ENCODE measurements around the gene SETD2. TPM values are rescaled to one million over a fixed set of nuclear protein-coding genes. Genes with fewer than 3 reads are reported as not detected.

The SETD2 gene
- total RNA-seq, 2 experiments from 2014 or later: 87.3 to 87.4 TPM

- peaks cover 10% of the 10 kb centered on the region for H3K4me1 ChIP-seq (ENCODE audit: insufficient read depth, low read length)
- POLR2A ChIA-PET: interaction anchor here (1.0 to 1.6 kb wide), 10 partner anchors 19 to 156 kb away, joined by 3 to 15 read pairs (median 4); partner anchors contain the start of genes CCDC12, NBEAL2 and SETD2
- H3K9me3 ChIP-seq (ENCODE audit: control insufficient read depth in 1 of 2, insufficient read depth in 1 of 2, low read length in 2 of 2): no peaks in the 10 kb centered on the region
- peaks cover 56% of the 10 kb centered on the region for H3K36me3 ChIP-seq (ENCODE audit: insufficient read depth, low read length)
- Mint-ChIP-seq H3K27me3 (no peaks in the 10 kb centered on the region), H3K27ac (peak overlapping the region; percentile 83), H3K4me3 (peak overlapping the region; percentile 69), H3K4me1 (ENCODE audit: low read depth) (peaks cover 9% of the 10 kb centered on the region), H3K36me3 (ENCODE audit: low read depth) (peaks cover 36% of the 10 kb centered on the region), H3K9me3 (no peaks in the 10 kb centered on the region)
- TF ChIP-seq CTCF (IDR thresholded peaks at IDR 0.05): no peak
- intact Hi-C loops (cut with DNase I, micrococcal nuclease): loop anchor here in 1 of 2 experiments (2.0 kb wide), 1 partner anchor 20 kb away; no protein-coding TSS in a partner anchor
- CTCF ChIA-PET: no interaction called here
- H3K27ac ChIP-seq (ENCODE audit: low read depth in 1 of 2, low read length in 2 of 2): no peak overlapping the region
- DNase-seq: no peak
- peak overlapping the region; percentile 51 for H3K4me3 ChIP-seq (ENCODE audit: low read length)
- ATAC-seq (ENCODE audit: poor library complexity): no peak
- H3K27me3 ChIP-seq (ENCODE audit: control insufficient read depth in 1 of 2, insufficient read depth in 2 of 2, low read length in 2 of 2): no peaks in the 10 kb centered on the region
These were observed 155.1 kb downstream of the SETD2 start for GRCh38 chr3:47008851-47009224.

GRCh38 chr3:47008234-47008796 is 155.6 kb downstream of the SETD2 start:
- no peaks in the 10 kb centered on the region for H3K9me3 ChIP-seq (ENCODE audit: control insufficient read depth in 1 of 2, insufficient read depth in 1 of 2, low read length in 2 of 2)
- no peak overlapping the region for H3K4me3 ChIP-seq (ENCODE audit: low read length)
- no peak for ATAC-seq (ENCODE audit: poor library complexity)
- no peaks in the 10 kb centered on the region for H3K27me3 Mint-ChIP-seq
- H3K4me3 Mint-ChIP-seq: peak overlapping the region; percentile 69
- DNase-seq: peak in 2 of 14 experiments; percentile 2 to 32
- no peak overlapping the region for H3K27ac ChIP-seq (ENCODE audit: low read depth in 1 of 2, low read length in 2 of 2)
- intact Hi-C loops (cut with DNase I, micrococcal nuclease): loop anchor here in 1 of 2 experiments (2.0 kb wide), 1 partner anchor 20 kb away; no protein-coding TSS in a partner anchor
- H3K4me1 Mint-ChIP-seq (ENCODE audit: low read depth): peaks cover 9% of the 10 kb centered on the region
- H3K27ac Mint-ChIP-seq: peak overlapping the region; percentile 83
- TF ChIP-seq CTCF (IDR thresholded peaks at IDR 0.05): no peak
- ChIA-PET CTCF (no interaction called here), POLR2A (interaction anchor here (1.2 to 2.5 kb wide), 4 partner anchors 23 to 32 kb away, joined by 4 to 8 read pairs (median 5); partner anchors contain the start of genes CCDC12 and NBEAL2)
- peaks cover 10% of the 10 kb centered on the region for H3K4me1 ChIP-seq (ENCODE audit: insufficient read depth, low read length)
- peaks cover 56% of the 10 kb centered on the region for H3K36me3 ChIP-seq (ENCODE audit: insufficient read depth, low read length)
- no peaks in the 10 kb centered on the region for H3K27me3 ChIP-seq (ENCODE audit: control insufficient read depth in 1 of 2, insufficient read depth in 2 of 2, low read length in 2 of 2)
- H3K36me3 Mint-ChIP-seq (ENCODE audit: low read depth): peaks cover 38% of the 10 kb centered on the region
- no peaks in the 10 kb centered on the region for H3K9me3 Mint-ChIP-seq

GRCh38 chr3:47007482-47008233 is 156.3 kb downstream of the SETD2 start:
- H3K36me3 Mint-ChIP-seq (ENCODE audit: low read depth): peaks cover 38% of the 10 kb centered on the region
- Histone ChIP-seq H3K9me3 (ENCODE audit: control insufficient read depth in 1 of 2, insufficient read depth in 1 of 2, low read length in 2 of 2) (no peaks in the 10 kb centered on the region), H3K4me1 (ENCODE audit: insufficient read depth, low read length) (peaks cover 10% of the 10 kb centered on the region), H3K4me3 (ENCODE audit: low read length) (no peak overlapping the region), H3K36me3 (ENCODE audit: insufficient read depth, low read length) (peaks cover 62% of the 10 kb centered on the region), H3K27ac (ENCODE audit: low read depth in 1 of 2, low read length in 2 of 2) (no peak overlapping the region), H3K27me3 (ENCODE audit: control insufficient read depth in 1 of 2, insufficient read depth in 2 of 2, low read length in 2 of 2) (no peaks in the 10 kb centered on the region)
- no peak for ATAC-seq (ENCODE audit: poor library complexity)
- H3K9me3 Mint-ChIP-seq: no peaks in the 10 kb centered on the region
- intact Hi-C loops (cut with DNase I, micrococcal nuclease): loop anchor here in 1 of 2 experiments (2.0 kb wide), 1 partner anchor 19 kb away; no protein-coding TSS in a partner anchor
- H3K27me3 Mint-ChIP-seq: no peaks in the 10 kb centered on the region
- CTCF ChIA-PET: interaction anchor here (0.5 to 1.3 kb wide), 2 partner anchors 84 to 468 kb away, joined by 3 read pairs; no protein-coding TSS in a partner anchor
- POLR2A ChIA-PET: interaction anchor here (2.5 kb wide), 1 partner anchor 28 kb away, joined by 8 read pairs; the partner anchor contains the start of gene NBEAL2
- DNase-seq: peak in 2 of 14 experiments; percentile 1 to 33
- H3K4me3 Mint-ChIP-seq: no peak overlapping the region
- no peak for TF ChIP-seq CTCF (IDR thresholded peaks at IDR 0.05)
- H3K27ac Mint-ChIP-seq: peak overlapping the region; percentile 83
- peaks cover 9% of the 10 kb centered on the region for H3K4me1 Mint-ChIP-seq (ENCODE audit: low read depth)

Data from CD4-positive, alpha-beta T cell (primary cell).